GM23248 (cell line): Measurements from ENCODE around the gene SEMA3F.

Experiments
- EZH2 ChIP-seq: fragments of 200-600 bp; sonication (generic); IDR thresholded peaks from 2 replicates; pipeline ENCODE4 v1.6.1; 2018; ENCODE audit warnings: antibody characterized with exemption, mild to moderate bottlenecking; ENCODE audit not compliant: insufficient read depth, poor library complexity, severe bottlenecking
- EZH2phosphoT487 ChIP-seq: fragments of 200-600 bp; sonication (generic); IDR thresholded peaks from 2 replicates; pipeline ENCODE4 v1.6.1; 2018; ENCODE audit warnings: antibody characterized with exemption, moderate library complexity, mild to moderate bottlenecking, low read depth; ENCODE audit not compliant: insufficient read depth

- TF ChIP-seq EZH2phosphoT487 (no peak), EZH2 (no peak)
Measured at GRCh38 chr3:50194903-50195500, 39.9 kb downstream of the SEMA3F start.
